ENCODE measurements around the gene ZNF660.

ZNF660 gene

GRCh38 chr3:44632193-44632592 is 47.4 kb downstream of the ZNF660 start:
- no peak for DNase-seq (ENCODE audit: low read depth)

- no peak for DNase-seq (ENCODE audit: low read depth)
These were observed 57.6 kb downstream of the ZNF660 start for GRCh38 chr3:44642337-44642736.

- DNase-seq (ENCODE audit: low read depth): no peak
These were observed 58.3 kb downstream of the ZNF660 start for GRCh38 chr3:44643024-44643423.

GRCh38 chr3:44647771-44648170 is 63.0 kb downstream of the ZNF660 start:
- DNase-seq (ENCODE audit: low read depth): no peak

- peak; percentile 90 for DNase-seq (ENCODE audit: low read depth)
These were observed 63.9 kb downstream of the ZNF660 start, which contains the start of gene ZNF35 for GRCh38 chr3:44648564-44649229. Gene ZNF35 (plus strand): TSS chr3:44648732. CDS start chr3:44651068, 2,336 bp downstream.
